ENCODE results near the gene RALGAPB.

DNA sequence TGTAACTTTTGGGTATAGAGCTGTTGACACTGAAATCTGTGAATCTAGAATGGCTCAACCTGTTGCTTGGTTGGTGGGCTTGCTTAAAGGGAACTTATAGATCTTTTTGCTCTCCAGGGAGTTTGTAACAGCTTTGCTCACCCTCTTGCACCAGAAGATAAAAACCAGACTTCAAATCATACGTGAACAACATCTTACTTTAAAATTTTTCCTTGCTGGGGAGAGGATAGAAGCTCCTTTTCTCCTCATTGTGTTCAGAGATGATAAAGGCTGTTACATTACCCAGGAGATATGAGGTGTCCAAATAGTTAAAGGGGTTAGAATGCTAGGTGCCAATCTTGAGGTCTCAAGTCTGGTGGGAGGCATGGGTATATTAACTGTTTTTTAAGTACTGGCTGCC is 46.8 kb downstream of the RALGAPB start:
- no peak for TF ChIP-seq ZFX (CRISPR knock-in tag; IDR thresholded peaks at IDR 0.05; ENCODE audit: low read depth)
- TF ChIP-seq TCF12 (IDR thresholded peaks at IDR 0.05): no peak
- TF ChIP-seq TCF12 (CRISPR knock-in tag; IDR thresholded peaks at IDR 0.05): no peak
- TF ChIP-seq, protein P1, sequence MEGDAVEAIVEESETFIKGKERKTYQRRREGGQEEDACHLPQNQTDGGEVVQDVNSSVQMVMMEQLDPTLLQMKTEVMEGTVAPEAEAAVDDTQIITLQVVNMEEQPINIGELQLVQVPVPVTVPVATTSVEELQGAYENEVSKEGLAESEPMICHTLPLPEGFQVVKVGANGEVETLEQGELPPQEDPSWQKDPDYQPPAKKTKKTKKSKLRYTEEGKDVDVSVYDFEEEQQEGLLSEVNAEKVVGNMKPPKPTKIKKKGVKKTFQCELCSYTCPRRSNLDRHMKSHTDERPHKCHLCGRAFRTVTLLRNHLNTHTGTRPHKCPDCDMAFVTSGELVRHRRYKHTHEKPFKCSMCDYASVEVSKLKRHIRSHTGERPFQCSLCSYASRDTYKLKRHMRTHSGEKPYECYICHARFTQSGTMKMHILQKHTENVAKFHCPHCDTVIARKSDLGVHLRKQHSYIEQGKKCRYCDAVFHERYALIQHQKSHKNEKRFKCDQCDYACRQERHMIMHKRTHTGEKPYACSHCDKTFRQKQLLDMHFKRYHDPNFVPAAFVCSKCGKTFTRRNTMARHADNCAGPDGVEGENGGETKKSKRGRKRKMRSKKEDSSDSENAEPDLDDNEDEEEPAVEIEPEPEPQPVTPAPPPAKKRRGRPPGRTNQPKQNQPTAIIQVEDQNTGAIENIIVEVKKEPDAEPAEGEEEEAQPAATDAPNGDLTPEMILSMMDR (CRISPR knock-in tag; IDR thresholded peaks at IDR 0.05): no peak
